HG02973 (cell line): ENCODE data around the gene SMYD3.
"Not testable (repeated sequence)": the region's sequence is repeated elsewhere in the genome, so short reads cannot be mapped to it uniquely, and the experiment has no call there.

ENCODE experiments used
- ATAC-seq: cut with Tn5 transposase; IDR thresholded peaks from one replicate; pipeline ENCODE4 v1.9.1; 2021; ENCODE audit warnings: moderate library complexity; ENCODE audit not compliant: unreplicated experiment

The SMYD3 gene

GRCh38 chr1:245791410-245792312 is 715.4 kb downstream of the SMYD3 start:
- ATAC-seq, result no peak

GRCh38 chr1:245790441-245790840 is 716.6 kb downstream of the SMYD3 start:
- ATAC-seq, result no peak

GRCh38 chr1:245788886-245789285 is 718.2 kb downstream of the SMYD3 start:
- ATAC-seq, result no peak

DNA sequence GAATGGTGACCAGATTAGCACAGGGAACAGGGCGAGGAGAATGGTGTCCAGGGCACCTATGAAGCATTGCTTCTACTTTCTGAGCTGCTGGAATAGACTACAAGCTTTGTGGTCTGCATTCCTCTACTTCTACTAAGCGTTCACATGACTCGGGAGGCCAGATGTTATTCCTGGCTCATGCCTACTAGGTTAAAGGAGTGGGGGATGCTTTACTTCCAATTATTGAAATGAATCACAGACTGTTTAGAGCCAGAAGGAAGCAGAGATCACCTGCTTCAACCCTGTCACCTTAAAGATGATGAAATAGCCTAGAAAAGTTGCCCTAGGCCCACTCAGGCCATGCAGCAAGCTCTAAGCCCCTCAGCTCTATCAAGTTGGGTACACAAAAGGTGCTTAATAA is 718.8 kb downstream of the SMYD3 start:
- ATAC-seq, result no peak

DNA sequence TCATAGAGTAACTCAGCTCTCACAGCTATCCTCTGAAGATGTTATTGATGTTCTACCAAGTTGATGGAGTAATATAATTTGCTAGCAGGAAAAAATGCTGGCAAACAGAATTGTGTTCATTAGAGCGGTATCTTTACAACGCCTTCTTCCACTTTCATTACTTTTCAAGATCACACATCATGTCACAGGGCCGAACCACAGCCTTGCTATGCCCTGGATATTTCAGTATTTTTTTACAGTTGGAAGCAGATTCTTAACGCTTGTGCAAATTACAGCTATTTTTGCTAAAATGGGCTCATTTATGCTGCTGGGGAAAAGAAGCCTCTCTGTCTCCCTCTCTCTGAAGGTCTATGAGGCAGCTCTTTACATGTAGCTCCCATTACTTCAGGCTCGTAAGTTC is 720.1 kb downstream of the SMYD3 start:
- no peak for ATAC-seq

DNA sequence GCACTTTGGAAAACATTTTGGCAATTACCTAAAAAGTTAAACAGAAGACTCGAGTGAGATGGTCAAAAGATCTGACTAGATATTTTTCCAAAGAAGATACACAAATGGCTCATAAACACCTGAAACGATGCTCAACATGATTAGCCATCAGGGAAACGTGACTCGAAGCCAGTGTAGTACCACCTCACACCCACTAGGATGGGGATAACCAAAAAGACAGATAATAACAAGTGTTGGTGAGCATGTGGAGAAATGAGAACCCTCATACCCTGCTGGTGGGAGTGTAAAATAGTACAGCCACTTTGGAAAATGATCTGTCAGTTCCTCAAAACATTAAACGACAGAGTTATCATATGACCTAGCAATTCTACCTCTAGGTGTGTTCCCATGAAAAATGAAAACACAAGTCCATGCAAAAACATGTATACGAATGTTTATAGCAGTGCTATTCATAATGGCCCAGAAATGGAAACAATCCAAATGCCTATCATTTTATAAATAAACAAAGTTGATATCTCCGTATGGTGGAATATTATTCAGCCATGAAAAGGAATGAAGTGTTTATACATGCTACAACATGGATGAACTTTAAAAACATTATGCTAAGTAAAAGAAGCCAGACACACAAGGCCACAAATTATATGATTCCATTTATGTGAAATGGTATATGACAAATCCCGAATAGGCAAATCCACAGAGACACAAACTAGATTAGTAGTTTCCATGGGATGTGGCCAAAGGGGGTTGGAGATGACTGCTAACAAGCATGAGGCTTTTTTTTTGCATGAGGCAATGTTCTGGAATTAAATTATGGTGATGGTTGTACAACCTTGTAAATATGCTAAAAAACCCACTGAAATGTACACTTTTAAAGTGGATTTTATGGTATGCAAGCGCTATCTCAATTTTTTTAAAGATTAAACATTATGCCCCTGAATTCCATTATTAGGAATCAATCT is 727.0 kb downstream of the SMYD3 start:
- ATAC-seq, result no peak

- no peak for ATAC-seq
Measured at GRCh38 chr1:245777752-245778151, 729.3 kb downstream of the SMYD3 start.

DNA sequence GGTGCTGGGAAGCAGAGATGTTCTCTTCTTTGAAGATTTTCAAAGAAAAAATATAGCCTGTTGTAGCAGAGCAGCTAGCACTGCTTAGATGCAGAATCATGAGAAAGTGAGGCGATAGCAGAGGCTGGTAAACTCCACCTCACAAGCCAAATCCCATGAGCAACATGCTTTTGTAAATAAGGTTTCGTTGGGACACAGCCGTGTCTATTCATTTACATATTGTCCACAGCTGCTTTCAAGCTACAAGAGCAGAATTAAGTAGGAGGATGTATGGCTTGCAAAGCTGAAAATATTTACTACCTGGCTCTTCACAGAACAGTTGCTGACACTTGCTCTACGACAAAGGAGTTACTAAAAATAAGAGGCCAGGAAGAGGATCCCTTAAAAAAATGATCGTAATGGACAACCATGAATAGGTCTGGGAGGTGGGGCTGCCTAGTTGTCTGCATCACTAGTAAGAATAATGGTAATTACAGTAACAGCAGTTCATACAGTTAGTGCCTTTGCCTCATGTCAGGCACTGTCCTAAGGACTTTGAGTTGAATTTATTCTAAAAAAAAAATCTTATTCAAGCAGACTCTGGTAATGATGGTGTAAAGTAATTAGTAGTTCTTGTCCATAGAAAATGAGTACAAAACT is 730.3 kb downstream of the SMYD3 start:
- ATAC-seq, result no peak

- no peak for ATAC-seq
Measured at GRCh38 chr1:245776139-245776538, 730.9 kb downstream of the SMYD3 start.

DNA sequence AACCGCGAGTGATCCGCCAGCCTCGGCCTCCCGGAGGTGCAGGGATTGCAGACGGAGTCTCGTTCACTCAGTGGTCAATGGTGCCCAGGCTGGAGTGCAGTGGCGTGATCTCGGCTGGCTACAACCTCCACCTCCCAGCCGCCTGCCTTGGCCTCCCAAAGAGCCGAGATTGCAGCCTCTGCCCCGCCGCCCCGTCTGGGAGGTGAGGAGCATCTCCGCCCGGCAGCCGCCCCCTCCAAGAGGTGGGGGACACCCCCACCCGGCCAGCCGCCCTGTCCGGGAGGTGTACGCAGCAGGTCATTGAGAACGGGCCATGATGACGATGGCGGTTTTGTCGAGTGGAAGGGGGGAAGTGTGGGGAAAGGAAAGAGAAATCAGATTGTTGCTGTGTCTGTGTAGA is 732.1 kb downstream of the SMYD3 start:
- ATAC-seq, result not testable (repeated sequence)

DNA sequence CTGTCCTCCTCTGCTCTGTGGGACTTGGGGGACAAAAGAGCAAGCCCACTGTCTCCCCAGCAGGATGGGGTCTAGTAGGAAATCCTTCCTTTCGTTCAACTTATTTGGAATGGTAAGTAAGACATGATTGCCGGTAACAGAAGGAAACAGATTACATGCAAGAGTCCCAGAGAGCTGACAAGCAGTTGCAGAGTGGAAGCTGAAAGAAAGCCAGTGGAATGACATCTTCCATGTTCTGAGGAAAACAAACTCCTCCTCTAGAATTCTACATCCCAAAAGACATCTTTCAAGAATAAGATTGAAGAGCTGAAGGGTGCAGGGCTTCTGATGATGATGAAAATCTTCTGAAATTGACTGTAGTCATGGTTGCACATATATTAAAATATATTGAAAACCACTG is 732.9 kb downstream of the SMYD3 start:
- ATAC-seq, result no peak

GRCh38 chr1:245773344-245773743 is 733.7 kb downstream of the SMYD3 start:
- no peak for ATAC-seq

- no peak for ATAC-seq
Measured at GRCh38 chr1:245772739-245773138, 734.3 kb downstream of the SMYD3 start.

GRCh38 chr1:245772325-245772724 is 734.8 kb downstream of the SMYD3 start:
- no peak for ATAC-seq

DNA sequence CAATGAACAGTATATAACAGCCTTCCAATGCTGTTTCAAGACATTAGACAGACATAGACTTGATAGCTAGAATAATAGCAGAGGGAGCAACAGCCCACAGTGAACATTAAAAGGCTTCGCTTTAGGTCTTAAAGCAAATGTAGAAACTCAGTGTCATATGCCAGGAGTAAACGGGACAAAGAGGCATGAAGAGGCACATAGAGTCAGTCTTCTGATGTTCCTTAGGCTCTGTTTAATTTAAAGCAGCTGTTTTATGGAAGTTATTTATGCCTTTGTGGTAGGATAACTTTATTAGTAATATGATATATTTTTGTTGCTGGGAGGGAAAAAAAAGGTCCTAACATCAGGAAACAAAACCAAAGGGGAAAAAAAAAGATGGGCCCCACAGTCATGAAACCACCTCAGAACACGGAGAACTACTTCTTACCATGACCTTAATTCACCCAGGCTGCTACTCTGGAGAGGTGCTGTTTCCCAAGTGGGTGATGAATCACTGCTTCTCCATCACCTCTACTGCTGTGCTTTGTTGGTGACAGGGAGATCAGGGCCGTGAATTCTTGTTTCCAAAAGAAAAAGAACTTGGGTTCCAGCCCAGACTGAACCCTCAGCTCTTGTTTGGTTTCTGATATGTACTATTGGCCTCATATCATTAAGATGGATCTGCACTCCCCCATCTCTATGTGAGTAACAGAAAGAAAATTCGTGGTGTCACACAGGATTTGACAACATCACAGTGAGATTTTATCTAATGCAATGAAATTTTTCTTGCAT is 735.4 kb downstream of the SMYD3 start:
- ATAC-seq, result no peak

- ATAC-seq, result no peak
Measured at GRCh38 chr1:245770156-245770555, 736.9 kb downstream of the SMYD3 start.

- ATAC-seq, result no peak
Measured at GRCh38 chr1:245768596-245768995, 738.5 kb downstream of the SMYD3 start.

DNA sequence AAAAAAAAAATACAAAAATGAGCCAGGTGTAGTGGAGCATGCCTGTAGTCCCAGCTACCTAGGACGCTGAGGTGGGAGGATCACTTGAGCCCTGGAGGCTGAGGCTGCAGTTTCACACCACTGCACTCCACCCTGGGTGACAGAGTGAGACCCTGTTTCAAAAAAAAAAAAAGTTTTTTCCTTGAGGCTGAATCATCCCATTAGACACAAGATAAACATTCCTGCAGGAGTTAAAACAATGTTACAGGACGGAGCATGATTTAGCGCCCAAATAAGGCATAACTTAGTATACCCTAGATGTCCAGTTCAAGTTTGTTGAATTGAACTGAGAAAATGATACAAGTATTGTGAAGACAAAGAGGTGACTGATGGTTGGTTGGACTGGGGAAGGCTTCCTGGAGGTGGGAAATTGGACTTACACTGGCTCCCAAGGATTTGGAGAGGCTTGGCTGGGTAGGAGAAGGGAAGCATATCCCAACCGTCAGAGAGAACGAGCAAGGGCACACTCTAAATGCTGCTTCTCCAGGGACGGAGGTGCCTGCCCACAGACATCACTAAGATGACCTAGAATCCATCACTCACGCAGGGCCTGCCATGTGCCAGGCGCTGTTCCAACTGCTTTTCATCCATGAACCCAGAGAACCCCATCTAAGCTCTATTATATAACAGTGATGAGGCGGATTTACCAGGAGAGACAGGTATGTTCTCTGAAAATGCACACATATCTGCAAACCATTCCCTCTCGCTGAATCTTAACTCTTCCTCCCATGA is 741.7 kb downstream of the SMYD3 start:
- ATAC-seq, result no peak

GRCh38 chr1:245763873-245764331 is 743.2 kb downstream of the SMYD3 start:
- no peak for ATAC-seq
